CD8-positive, alpha-beta memory T cell (primary cell): ENCODE results near the gene ERICH2. TPM values are rescaled to one million over a fixed set of nuclear protein-coding genes. Genes with fewer than 3 reads are reported as not detected.
A peak's percentile ranks its signal among the peaks of the same experiment; 100 is the strongest.

Experiments
- CTCF ChIA-PET: fragments of 350-600 bp; sonication (Branson Sonifier 250); formaldehyde crosslinking; loops from one replicate; lab custom pipeline; 2021; ENCODE audit warnings: antibody characterized with exemption; lab: Charles Lee
- POLR2A ChIA-PET: fragments of 350-600 bp; sonication (Branson Sonifier 250); formaldehyde crosslinking; loops from one replicate; lab custom pipeline; 2021; ENCODE audit warnings: antibody characterized with exemption; lab: Charles Lee
- DNase-seq, 5 donors: peaks; one replicate each; pipeline versions ENCODE4 v3.0.0 to v3.0.0-alpha.2; 2020 to 2022; ENCODE audit warnings: mixed read lengths in 1 of 5
- H3K27ac ChIP-seq: one replicate; pipeline ENCODE4 v1.7.0; 2013; ENCODE audit warnings: low read depth, mild to moderate bottlenecking, low read length, moderate library complexity
- H3K27me3 ChIP-seq: 2 replicates; pipeline ENCODE4 v1.7.0; 2013; ENCODE audit warnings: low read length, mild to moderate bottlenecking; ENCODE audit not compliant: insufficient read depth, poor library complexity, severe bottlenecking
- H3K36me3 ChIP-seq: 2 replicates; pipeline ENCODE4 v1.7.0; 2013; ENCODE audit warnings: mild to moderate bottlenecking, low read length, moderate library complexity; ENCODE audit not compliant: insufficient read depth
- H3K4me1 ChIP-seq: 2 replicates; pipeline ENCODE4 v1.7.0; 2013; ENCODE audit warnings: mild to moderate bottlenecking, low read length, moderate library complexity; ENCODE audit not compliant: insufficient read depth
- H3K4me3 ChIP-seq: 2 replicates; pipeline ENCODE4 v1.7.0; 2013; ENCODE audit warnings: mild to moderate bottlenecking, low read length
- H3K9me3 ChIP-seq: 2 replicates; pipeline ENCODE4 v1.7.0; 2013; ENCODE audit warnings: mild to moderate bottlenecking, low read length
- H3K27ac Mint-ChIP-seq, 8 donors: one replicate each; pipeline ENCODE4 v1.8.0; 2020 to 2021; ENCODE audit warnings: mixed read lengths in 8 of 8, mild to moderate bottlenecking in 6 of 8, inconsistent platforms in 3 of 8, moderate library complexity in 3 of 8
- H3K27me3 Mint-ChIP-seq, 2 donors: one replicate each; pipeline ENCODE4 v1.8.0; 2020 to 2021; ENCODE audit warnings: mixed read lengths in 2 of 2, mild to moderate bottlenecking in 1 of 2, moderate library complexity in 1 of 2
- H3K36me3 Mint-ChIP-seq, 3 donors: one replicate each; pipeline ENCODE4 v1.8.0; 2020 to 2021; ENCODE audit warnings: mixed read lengths in 3 of 3, inconsistent platforms in 1 of 3, mild to moderate bottlenecking in 1 of 3
- H3K4me1 Mint-ChIP-seq, 3 donors: one replicate each; pipeline ENCODE4 v1.8.0; 2020 to 2021; ENCODE audit warnings: mixed read lengths in 3 of 3, inconsistent platforms in 1 of 3, mild to moderate bottlenecking in 1 of 3
- H3K4me3 Mint-ChIP-seq, 7 donors: one replicate each; pipeline ENCODE4 v1.8.0; 2020 to 2021; ENCODE audit warnings: mixed read lengths in 7 of 7, mild to moderate bottlenecking in 6 of 7, moderate library complexity in 4 of 7, inconsistent platforms in 2 of 7
- H3K9me3 Mint-ChIP-seq, 5 donors: one replicate each; pipeline ENCODE4 v1.8.0; 2020 to 2022; ENCODE audit warnings: mixed read lengths in 5 of 5, mild to moderate bottlenecking in 3 of 5, moderate library complexity in 2 of 5, inconsistent platforms in 1 of 5
- polyA plus RNA-seq: library from polyadenylated mRNA; unstranded; fragments of 300-500 nt; fragmentation: Illumina TruSeq; gene quantifications from one replicate; pipeline ENCODE4 v1.2.3, GENCODE V29; 2021
- total RNA-seq, 2 experiments: library from RNA; stranded (reverse); gene quantifications; one replicate each; pipeline ENCODE4 v1.2.3, GENCODE V29; 2021

ERICH2 gene
- total and polyA plus RNA-seq, 3 experiments from 2014 or later = not detected

DNA sequence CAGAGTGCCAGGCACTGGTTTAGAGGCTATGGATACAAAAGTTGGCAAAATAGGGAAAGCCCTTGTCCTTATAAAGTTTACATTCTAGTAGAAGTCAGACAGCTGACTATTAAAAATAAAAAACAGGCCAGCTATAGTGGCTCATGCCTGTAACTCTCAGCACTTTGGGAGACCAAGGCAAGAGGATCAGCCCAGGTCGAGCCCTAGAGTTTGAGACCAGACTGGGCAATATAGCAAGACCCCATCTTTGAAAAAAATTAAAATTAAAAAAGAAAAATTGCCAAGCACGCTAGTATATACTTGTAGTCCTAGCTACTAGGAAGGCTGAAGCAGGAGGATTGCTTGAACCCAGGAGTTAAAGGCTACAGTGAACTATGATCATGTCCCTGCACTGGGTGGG, 12.5 kb downstream of the ERICH2 start:
- CTCF ChIA-PET = no interaction called here
- H3K4me3 ChIP-seq = no peak overlapping the region
- Mint-ChIP-seq H3K36me3 (no peaks in the 10 kb centered on the region), H3K4me1 (no peaks in the 10 kb centered on the region), H3K27me3 (peaks cover 14 to 52% of the 10 kb centered on the region in 2 donors), H3K9me3 (no peaks in the 10 kb centered on the region), H3K27ac (no peak overlapping the region), H3K4me3 (no peak overlapping the region)
- H3K36me3 ChIP-seq = no peaks in the 10 kb centered on the region
- H3K27me3 ChIP-seq = peaks cover 10% of the 10 kb centered on the region
- H3K27ac ChIP-seq = no peak overlapping the region
- DNase-seq = no peak
- H3K9me3 ChIP-seq = no peaks in the 10 kb centered on the region
- no peaks in the 10 kb centered on the region for H3K4me1 ChIP-seq
- POLR2A ChIA-PET = no interaction called here

DNA sequence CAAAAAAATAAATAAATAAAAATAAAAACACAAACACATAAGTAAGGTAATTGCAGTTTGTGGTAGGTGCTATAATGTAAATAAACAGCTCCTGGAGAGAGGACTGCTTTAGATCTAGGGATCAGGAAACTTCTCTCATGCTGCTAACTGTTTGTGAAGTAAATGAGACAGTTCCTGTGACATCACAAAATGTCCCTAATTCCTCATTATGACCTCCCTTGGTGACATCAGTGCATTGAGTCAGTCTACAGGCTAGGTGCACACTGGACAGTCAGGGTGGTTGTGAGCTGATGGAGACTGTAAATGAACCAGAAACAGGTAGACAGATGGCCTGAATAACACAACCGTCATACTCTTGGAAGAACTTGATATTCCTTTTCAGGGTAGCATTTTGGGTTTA, 13.4 kb downstream of the ERICH2 start:
- Histone ChIP-seq H3K36me3 (no peaks in the 10 kb centered on the region), H3K4me1 (no peaks in the 10 kb centered on the region), H3K27ac (no peak overlapping the region), H3K4me3 (no peak overlapping the region), H3K27me3 (peaks cover 10% of the 10 kb centered on the region), H3K9me3 (no peaks in the 10 kb centered on the region)
- Mint-ChIP-seq H3K27ac (no peak overlapping the region), H3K9me3 (no peaks in the 10 kb centered on the region), H3K36me3 (no peaks in the 10 kb centered on the region), H3K27me3 (peaks cover 18 to 53% of the 10 kb centered on the region in 2 donors), H3K4me3 (no peak overlapping the region), H3K4me1 (no peaks in the 10 kb centered on the region)
- POLR2A ChIA-PET = interaction anchor here (0.6 kb wide), 1 partner anchor 1217 kb away, joined by 4 read pairs; no protein-coding TSS in a partner anchor
- CTCF ChIA-PET = interaction anchor here (0.7 kb wide), 1 partner anchor 374 kb away, joined by 3 read pairs; no protein-coding TSS in a partner anchor
- DNase-seq = no peak

DNA sequence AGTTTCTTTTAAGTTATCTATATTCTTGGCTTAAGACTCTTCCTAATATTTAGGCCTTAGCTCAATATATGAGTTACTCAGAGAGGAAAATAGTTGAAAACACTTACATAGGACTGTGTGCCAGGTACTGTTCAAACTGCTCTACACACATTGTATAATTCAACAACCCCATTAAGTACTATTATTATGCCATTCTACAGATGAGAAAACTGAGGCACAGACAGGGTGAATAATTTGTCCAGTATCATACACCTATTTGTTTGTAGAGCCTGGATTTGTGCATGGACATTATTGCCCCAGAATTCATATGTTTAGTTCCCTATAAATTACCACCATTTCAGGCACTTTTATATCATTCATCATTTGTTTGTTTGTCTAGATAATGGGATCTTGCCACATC, 28.8 kb downstream of the ERICH2 start:
- Histone ChIP-seq H3K4me1 (no peaks in the 10 kb centered on the region), H3K27ac (no peak overlapping the region), H3K27me3 (no peaks in the 10 kb centered on the region), H3K4me3 (no peak overlapping the region), H3K36me3 (no peaks in the 10 kb centered on the region), H3K9me3 (no peaks in the 10 kb centered on the region)
- H3K27ac Mint-ChIP-seq = no peak overlapping the region
- H3K4me1 Mint-ChIP-seq = no peaks in the 10 kb centered on the region
- no peak overlapping the region for H3K4me3 Mint-ChIP-seq
- DNase-seq = no peak
- no peaks in the 10 kb centered on the region for H3K36me3 Mint-ChIP-seq
- no peaks in the 10 kb centered on the region for H3K9me3 Mint-ChIP-seq
- peaks cover 7 to 44% of the 10 kb centered on the region in 2 donors for H3K27me3 Mint-ChIP-seq
- POLR2A ChIA-PET = no interaction called here
- CTCF ChIA-PET = no interaction called here

DNA sequence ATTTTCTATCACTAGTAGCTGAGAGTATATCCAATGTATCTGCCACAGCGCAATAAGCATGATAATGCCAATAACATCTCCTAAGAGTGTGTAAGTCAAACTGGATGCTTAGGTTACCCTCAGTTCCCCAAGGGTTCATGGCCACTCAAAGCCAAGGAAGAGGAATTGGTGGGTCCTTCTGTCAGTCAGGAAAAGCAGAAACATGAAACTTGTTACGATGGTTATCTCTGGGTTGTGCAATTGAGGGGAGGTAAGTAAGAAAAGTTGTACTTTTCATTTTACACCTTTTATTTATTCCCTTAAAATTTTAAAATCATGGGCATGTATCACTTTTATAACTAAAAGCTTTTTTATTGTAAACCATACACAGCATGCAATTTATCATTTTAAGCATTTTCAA, 36.4 kb downstream of the ERICH2 start:
- H3K9me3 ChIP-seq = no peaks in the 10 kb centered on the region
- no peak overlapping the region for H3K4me3 ChIP-seq
- no peaks in the 10 kb centered on the region for H3K36me3 Mint-ChIP-seq
- H3K27me3 ChIP-seq = no peaks in the 10 kb centered on the region
- POLR2A ChIA-PET = no interaction called here
- no peak overlapping the region for H3K4me3 Mint-ChIP-seq
- H3K27ac ChIP-seq = no peak overlapping the region
- no peaks in the 10 kb centered on the region for H3K4me1 ChIP-seq
- H3K27me3 Mint-ChIP-seq = peaks cover 2 to 20% of the 10 kb centered on the region in 2 donors
- no peaks in the 10 kb centered on the region for H3K9me3 Mint-ChIP-seq
- no peaks in the 10 kb centered on the region for H3K4me1 Mint-ChIP-seq
- H3K27ac Mint-ChIP-seq = no peak overlapping the region
- no peaks in the 10 kb centered on the region for H3K36me3 ChIP-seq
- CTCF ChIA-PET = interaction anchor here (1.0 to 2.2 kb wide), 2 partner anchors 9 to 397 kb away, joined by 5 read pairs; no protein-coding TSS in a partner anchor
- DNase-seq = no peak

DNA sequence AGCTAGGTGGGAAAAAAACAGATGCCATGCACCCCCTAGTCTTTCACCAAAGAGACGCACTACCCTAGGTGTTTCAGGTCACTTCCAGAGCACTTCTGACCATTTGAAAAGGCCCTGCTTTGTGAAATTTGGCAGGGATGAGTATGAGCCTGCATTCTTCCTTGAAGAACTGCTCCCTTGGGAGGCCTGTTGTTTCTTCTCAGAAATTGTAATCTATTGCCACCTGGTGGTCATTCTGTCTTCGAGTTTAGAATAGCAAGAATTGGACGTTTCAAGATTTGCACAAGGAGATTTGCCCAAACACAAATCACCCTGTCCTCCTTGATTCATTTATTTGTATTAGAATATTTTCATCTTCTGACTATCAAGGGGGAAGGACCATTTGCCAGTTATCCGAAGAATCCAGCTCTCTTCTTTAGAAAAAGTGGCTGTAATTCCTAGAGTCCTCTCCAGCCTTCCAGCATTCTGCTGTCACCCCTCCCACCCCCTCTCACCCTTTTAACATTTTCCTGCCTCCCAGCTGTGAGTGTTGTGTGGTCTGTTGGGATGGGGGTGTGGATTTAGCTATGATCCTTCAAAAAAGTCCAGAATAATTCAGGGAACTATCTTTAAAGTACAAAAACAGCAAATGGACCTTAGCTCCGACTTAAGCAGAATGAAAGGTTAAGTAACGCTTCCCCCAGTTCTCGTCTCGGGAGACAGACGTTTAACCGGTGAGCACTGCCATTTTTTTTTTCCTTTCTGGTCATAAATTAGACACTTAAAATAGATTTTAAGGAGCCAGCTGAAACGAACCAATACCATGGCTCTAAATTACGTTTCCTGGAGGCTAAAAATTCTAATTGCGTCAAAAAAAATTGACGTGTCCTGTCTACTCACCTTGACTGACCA, 42.8 kb downstream of the ERICH2 start:
- H3K27ac Mint-ChIP-seq = no peak overlapping the region
- Histone ChIP-seq H3K4me3 (no peak overlapping the region), H3K36me3 (no peaks in the 10 kb centered on the region), H3K27me3 (peaks cover 45% of the 10 kb centered on the region), H3K4me1 (peaks cover 23% of the 10 kb centered on the region), H3K9me3 (no peaks in the 10 kb centered on the region), H3K27ac (no peak overlapping the region)
- peak overlapping the region in 1 of 7 donors; percentile 12 for H3K4me3 Mint-ChIP-seq
- ChIA-PET CTCF (interaction anchor here (0.7 to 5.8 kb wide), 18 partner anchors 9 to 455 kb away, joined by 3 to 61 read pairs (median 4); partner anchors contain the start of gene ERICH2), POLR2A (interaction anchor here (0.6 to 0.7 kb wide), 2 partner anchors 367 to 452 kb away, joined by 3 to 4 read pairs; no protein-coding TSS in a partner anchor)
- peaks cover 17 to 43% (median 27%) of the 10 kb centered on the region in 3 donors for H3K4me1 Mint-ChIP-seq
- H3K36me3 Mint-ChIP-seq = no peaks in the 10 kb centered on the region
- no peaks in the 10 kb centered on the region for H3K9me3 Mint-ChIP-seq
- peaks cover 53 to 77% of the 10 kb centered on the region in 2 donors for H3K27me3 Mint-ChIP-seq
- DNase-seq = peak in 2 of 5 donors; percentile 36 to 46

DNA sequence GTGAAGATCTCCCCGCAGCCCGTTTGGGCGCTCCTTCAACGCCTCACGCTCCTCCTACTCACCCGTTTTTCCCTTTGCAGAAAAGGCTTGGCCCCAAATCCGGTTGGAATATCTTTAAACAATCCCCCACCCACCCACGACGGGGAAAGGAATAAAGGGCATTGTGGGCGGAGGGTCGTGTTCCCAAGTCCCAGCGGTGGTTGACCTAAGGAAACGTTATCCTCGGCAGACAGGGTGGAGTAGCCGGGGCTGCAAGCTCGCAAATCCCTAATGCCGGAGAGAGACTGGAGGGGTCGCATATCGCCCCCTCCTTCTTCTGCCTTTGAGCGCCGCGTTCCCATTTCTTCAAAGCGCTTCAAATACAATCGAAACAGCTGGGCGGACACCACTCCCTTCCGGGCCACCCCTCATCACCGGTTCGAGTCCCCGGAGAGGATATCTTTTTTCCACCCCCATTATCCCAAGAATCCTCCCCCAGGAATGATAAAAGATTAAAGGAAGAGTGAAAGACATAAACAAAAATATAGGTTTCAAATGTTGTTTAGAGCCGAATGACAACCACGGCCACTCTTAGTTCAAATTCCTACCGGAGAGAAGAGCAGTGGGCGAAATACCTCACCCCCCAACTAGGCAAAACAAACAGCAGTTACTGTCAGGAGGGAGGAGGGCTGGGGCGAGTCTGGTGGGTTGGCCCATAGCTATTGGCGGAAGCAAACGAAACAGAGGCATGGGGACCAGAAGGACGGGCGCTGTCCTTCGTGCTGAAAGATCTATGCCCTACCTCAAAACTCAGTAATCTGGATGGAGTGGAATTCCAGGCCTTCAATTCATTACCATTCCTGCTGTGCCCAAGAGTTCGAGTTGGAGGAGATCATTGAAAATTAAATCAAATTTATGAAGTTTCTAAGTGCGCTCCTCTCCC, 43.7 kb downstream of the ERICH2 start:
- Mint-ChIP-seq H3K27ac (peak overlapping the region in 2 of 8 donors; percentile 14 to 56), H3K9me3 (peaks cover 0 to 4% (median 0%) of the 10 kb centered on the region in 5 donors), H3K4me1 (peaks cover 24 to 52% (median 34%) of the 10 kb centered on the region in 3 donors), H3K36me3 (no peaks in the 10 kb centered on the region), H3K27me3 (peaks cover 60 to 82% of the 10 kb centered on the region in 2 donors), H3K4me3 (peak overlapping the region in 2 of 7 donors; percentile 27 to 66)
- DNase-seq = peak in 1 of 5 donors; percentile 26
- no peaks in the 10 kb centered on the region for H3K36me3 ChIP-seq
- POLR2A ChIA-PET = interaction anchor here (0.5 to 0.6 kb wide), 2 partner anchors 23 to 368 kb away, joined by 3 read pairs; no protein-coding TSS in a partner anchor
- peaks cover 52% of the 10 kb centered on the region for H3K27me3 ChIP-seq
- no peak overlapping the region for H3K4me3 ChIP-seq
- no peaks in the 10 kb centered on the region for H3K9me3 ChIP-seq
- H3K27ac ChIP-seq = no peak overlapping the region
- CTCF ChIA-PET = interaction anchor here (0.9 to 5.8 kb wide), 12 partner anchors 9 to 455 kb away, joined by 3 to 61 read pairs (median 4); no protein-coding TSS in a partner anchor
- H3K4me1 ChIP-seq = peaks cover 32% of the 10 kb centered on the region

DNA sequence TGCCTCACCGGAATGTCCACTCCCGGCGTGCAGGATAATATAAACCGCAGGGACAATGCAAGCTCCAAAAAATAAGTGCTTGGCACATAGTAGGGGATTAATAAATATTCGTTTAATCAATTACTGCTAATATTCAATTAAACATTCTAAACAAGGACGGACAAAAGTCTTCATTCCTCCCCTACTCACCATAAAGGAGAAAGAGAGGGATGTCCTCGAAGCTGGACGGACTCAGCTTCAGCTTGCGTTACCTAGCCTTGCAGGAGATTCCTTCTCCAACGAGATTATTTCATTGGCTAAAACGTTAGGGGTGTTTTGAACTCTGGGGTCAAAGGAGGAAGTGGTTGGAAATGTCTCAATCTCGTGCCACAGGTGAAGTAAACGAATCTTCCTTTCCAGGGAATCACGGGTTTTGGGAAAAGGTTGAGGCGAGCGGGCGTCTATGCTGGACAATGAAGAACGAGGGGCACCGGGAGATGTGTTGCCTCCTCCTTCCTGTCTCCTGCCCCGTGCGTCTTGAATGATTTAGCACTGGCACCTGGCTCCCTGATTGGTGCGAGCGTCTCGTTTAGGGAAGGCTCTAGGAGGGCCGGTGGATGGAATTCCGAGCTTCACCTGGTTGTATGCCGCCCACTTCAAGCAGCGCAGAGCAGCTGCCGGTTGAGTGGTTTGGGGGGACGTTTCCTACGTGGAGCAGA, 44.5 kb downstream of the ERICH2 start:
- Histone ChIP-seq H3K4me1 (peaks cover 40% of the 10 kb centered on the region), H3K27ac (no peak overlapping the region), H3K4me3 (no peak overlapping the region), H3K36me3 (no peaks in the 10 kb centered on the region), H3K9me3 (no peaks in the 10 kb centered on the region), H3K27me3 (peaks cover 59% of the 10 kb centered on the region)
- H3K36me3 Mint-ChIP-seq = no peaks in the 10 kb centered on the region
- H3K4me3 Mint-ChIP-seq = peak overlapping the region in 5 of 7 donors; percentile 27 to 66 (median 34)
- peaks cover 0 to 4% (median 0%) of the 10 kb centered on the region in 5 donors for H3K9me3 Mint-ChIP-seq
- ChIA-PET POLR2A (no interaction called here), CTCF (interaction anchor here (1.0 to 5.8 kb wide), 4 partner anchors 57 to 452 kb away, joined by 3 to 61 read pairs (median 23); no protein-coding TSS in a partner anchor)
- peaks cover 66 to 83% of the 10 kb centered on the region in 2 donors for H3K27me3 Mint-ChIP-seq
- peaks cover 31 to 59% (median 42%) of the 10 kb centered on the region in 3 donors for H3K4me1 Mint-ChIP-seq
- peak overlapping the region in 1 of 8 donors; percentile 56 for H3K27ac Mint-ChIP-seq
- DNase-seq = no peak
